Activated CD8-positive, alpha-beta memory T cell treated with anti-CD3 and anti-CD28 coated beads, Interleukin-2, amount 50 U/mL, for 1 hour (primary cell): ENCODE measurements around the gene RAP1A.
"Not testable (repeated sequence)": the region's sequence is repeated elsewhere in the genome, so short reads cannot be mapped to it uniquely, and the experiment has no call there.

Source experiments
- DNase-seq: peaks from one replicate; pipeline ENCODE4 v3.0.0-alpha.2; 2020; ENCODE audit errors: extremely low read depth

Gene RAP1A

GRCh38 chr1:111736548-111737215, 117.1 kb downstream of the RAP1A start:
- no peak for DNase-seq

GRCh38 chr1:111737216-111738132, 117.9 kb downstream of the RAP1A start:
- no peak for DNase-seq

- no peak for DNase-seq
Observed at GRCh38 chr1:111738133-111738435, 118.5 kb downstream of the RAP1A start.

GRCh38 chr1:111738436-111739193, 119.0 kb downstream of the RAP1A start:
- DNase-seq = no peak

- peak; percentile 19 for DNase-seq
Observed at GRCh38 chr1:111739194-111739924, 119.8 kb downstream of the RAP1A start, which contains the start of gene INKA2. TSS of gene INKA2 (minus strand) at chr1:111739395. CDS start at chr1:111739242, 153 bp downstream.

GRCh38 chr1:111739925-111740765, 120.6 kb downstream of the RAP1A start:
- no peak for DNase-seq

- not testable (repeated sequence) for DNase-seq
Observed at GRCh38 chr1:111742292-111742691, 122.7 kb downstream of the RAP1A start.

- DNase-seq = no peak
Observed at GRCh38 chr1:111742938-111743549, 123.5 kb downstream of the RAP1A start.

- DNase-seq = no peak
Observed at GRCh38 chr1:111743679-111744101, 124.1 kb downstream of the RAP1A start.

- no peak for DNase-seq
Observed at GRCh38 chr1:111745675-111746613, 126.4 kb downstream of the RAP1A start.

GRCh38 chr1:111746614-111746999, 127.0 kb downstream of the RAP1A start:
- no peak for DNase-seq

- DNase-seq = no peak
Observed at GRCh38 chr1:111747282-111747734, 127.7 kb downstream of the RAP1A start.

- no peak for DNase-seq
Observed at GRCh38 chr1:111747947-111748346, 128.4 kb downstream of the RAP1A start.

GRCh38 chr1:111749628-111750027, 130.0 kb downstream of the RAP1A start:
- DNase-seq = no peak

- no peak for DNase-seq
Observed at GRCh38 chr1:111750856-111751255, 131.3 kb downstream of the RAP1A start.

- DNase-seq = no peak
Observed at GRCh38 chr1:111751906-111752575, 132.5 kb downstream of the RAP1A start.

- no peak for DNase-seq
Observed at GRCh38 chr1:111754984-111755330, 135.4 kb downstream of the RAP1A start.

- DNase-seq = peak; percentile 81
Observed at GRCh38 chr1:111755331-111756123, 135.9 kb downstream of the RAP1A start, which contains the start of gene DDX20. TSS of gene DDX20 (plus strand) at chr1:111755901. CDS start at chr1:111755925, 24 bp downstream.
